OCI-LY1 (cell line): Measurements from ENCODE around the gene S100A12.

Experiments used
- H2AFZ ChIP-seq: fragments of 200-600 bp; sonication (generic), shearing (Covaris generic); 2 replicates; pipeline ENCODE4 v1.6.0; 2014; ENCODE audit warnings: antibody characterized with exemption, mild to moderate bottlenecking, low read length
- H3F3A ChIP-seq: fragments of 200-600 bp; sonication (generic), shearing (Covaris generic); 2 replicates; pipeline ENCODE4 v1.6.0; 2014; ENCODE audit warnings: mild to moderate bottlenecking, antibody characterized with exemption, low read length, moderate library complexity; ENCODE audit not compliant: insufficient read depth
- H3K27ac ChIP-seq: fragments of 200-600 bp; sonication (generic); 2 replicates; pipeline ENCODE4 v1.5.1; 2014; ENCODE audit warnings: low read length, mixed run types, mild to moderate bottlenecking, low read depth; ENCODE audit not compliant: poor library complexity, severe bottlenecking
- H3K27me3 ChIP-seq: fragments of 200-600 bp; sonication (generic); 2 replicates; pipeline ENCODE4 v1.6.0; 2014; ENCODE audit warnings: antibody characterized with exemption, mild to moderate bottlenecking, low read length, moderate library complexity; ENCODE audit not compliant: insufficient read depth
- H3K36me3 ChIP-seq: fragments of 200-600 bp; sonication (generic); 2 replicates; pipeline ENCODE4 v1.6.1; 2014; ENCODE audit warnings: mild to moderate bottlenecking, antibody characterized with exemption, low read length, moderate library complexity, mixed read lengths; ENCODE audit not compliant: insufficient read depth
- H3K4me1 ChIP-seq: fragments of 200-600 bp; sonication (generic); 2 replicates; pipeline ENCODE4 v1.5.1; 2014; ENCODE audit warnings: mild to moderate bottlenecking, low read length, moderate library complexity; ENCODE audit not compliant: insufficient read depth, severe bottlenecking
- H3K4me2 ChIP-seq: fragments of 200-600 bp; sonication (generic), shearing (Covaris generic); 2 replicates; pipeline ENCODE4 v1.6.1; 2014; ENCODE audit warnings: low read length
- H3K4me3 ChIP-seq: fragments of 200-600 bp; sonication (generic); 2 replicates; pipeline ENCODE4 v1.5.1; 2014; ENCODE audit warnings: low read length, low read depth, mild to moderate bottlenecking, mixed read lengths; ENCODE audit not compliant: poor library complexity, severe bottlenecking
- H3K79me2 ChIP-seq: fragments of 200-600 bp; shearing (Covaris generic); 2 replicates; pipeline ENCODE4 v1.6.1; 2016; ENCODE audit warnings: mixed run types, low read length, mixed read lengths; ENCODE audit not compliant: insufficient read depth
- H3K9ac ChIP-seq: fragments of 200-600 bp; sonication (generic), shearing (Covaris generic); 2 replicates; pipeline ENCODE4 v1.6.1; 2014; ENCODE audit warnings: mild to moderate bottlenecking, low read length, mixed read lengths
- H3K9me2 ChIP-seq: fragments of 200-600 bp; sonication (generic), shearing (Covaris generic); 2 replicates; pipeline ENCODE4 v1.6.1; 2014; ENCODE audit warnings: low read depth, mild to moderate bottlenecking, low read length, mixed read lengths
- H3K9me3 ChIP-seq: fragments of 200-600 bp; shearing (Covaris generic); 2 replicates; pipeline ENCODE4 v1.6.1; 2014; ENCODE audit warnings: low read length, mixed read lengths
- H4K20me1 ChIP-seq: fragments of 200-600 bp; sonication (generic), shearing (Covaris generic); 2 replicates; pipeline ENCODE4 v1.6.0; 2016; ENCODE audit warnings: mild to moderate bottlenecking, low read length; ENCODE audit not compliant: insufficient read depth
- EZH2 ChIP-seq: fragments of 200-600 bp; sonication (generic), shearing (Covaris generic); IDR thresholded peaks from 2 replicates; pipeline ENCODE4 v1.8.0; 2017; ENCODE audit warnings: borderline replicate concordance, mixed run types, mild to moderate bottlenecking, antibody characterized with exemption, low read length, moderate library complexity, mixed read lengths
- TF ChIP-seq, protein P1 (sequence below): fragments of 200-600 bp; sonication (generic), shearing (Covaris generic); IDR thresholded peaks from 2 replicates; pipeline ENCODE4 v1.5.1; 2017; ENCODE audit warnings: mild to moderate bottlenecking, antibody characterized with exemption, low read length, moderate library complexity, mixed read lengths

The S100A12 gene

DNA sequence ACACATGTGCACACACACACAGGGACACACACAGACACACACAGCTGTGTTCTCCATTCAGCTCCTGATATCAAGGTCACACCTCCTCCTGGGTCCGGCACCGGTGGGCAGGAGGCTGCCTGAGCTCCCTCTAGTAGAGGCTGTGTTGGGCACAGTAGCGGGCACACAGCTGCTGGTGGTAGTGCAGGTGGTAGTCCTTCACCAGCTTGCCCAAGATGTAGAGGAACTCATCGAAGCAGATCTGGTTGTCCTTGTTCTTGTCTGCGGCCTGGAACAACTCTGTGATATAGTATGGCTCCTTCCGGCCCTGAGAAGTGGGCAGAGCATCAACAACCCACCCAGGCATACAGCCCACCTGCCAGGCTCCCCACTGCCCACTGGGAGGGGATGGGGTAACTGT is 21.0 kb upstream of the S100A12 start:
- H3F3A ChIP-seq: no peaks in the 10 kb centered on the region
- no peaks in the 10 kb centered on the region for H3K36me3 ChIP-seq
- no peak overlapping the region for H3K27ac ChIP-seq
- no peaks in the 10 kb centered on the region for H3K4me1 ChIP-seq
- no peaks in the 10 kb centered on the region for H3K9me2 ChIP-seq
- no peaks in the 10 kb centered on the region for H4K20me1 ChIP-seq
- 0 out of 2 replicates have a peak, but pooled peaks cover 2% of the 10 kb centered on the region for H3K27me3 ChIP-seq
- no peaks in the 10 kb centered on the region for H3K9me3 ChIP-seq
- no peak overlapping the region for H3K4me2 ChIP-seq
- TF ChIP-seq, protein P1, sequence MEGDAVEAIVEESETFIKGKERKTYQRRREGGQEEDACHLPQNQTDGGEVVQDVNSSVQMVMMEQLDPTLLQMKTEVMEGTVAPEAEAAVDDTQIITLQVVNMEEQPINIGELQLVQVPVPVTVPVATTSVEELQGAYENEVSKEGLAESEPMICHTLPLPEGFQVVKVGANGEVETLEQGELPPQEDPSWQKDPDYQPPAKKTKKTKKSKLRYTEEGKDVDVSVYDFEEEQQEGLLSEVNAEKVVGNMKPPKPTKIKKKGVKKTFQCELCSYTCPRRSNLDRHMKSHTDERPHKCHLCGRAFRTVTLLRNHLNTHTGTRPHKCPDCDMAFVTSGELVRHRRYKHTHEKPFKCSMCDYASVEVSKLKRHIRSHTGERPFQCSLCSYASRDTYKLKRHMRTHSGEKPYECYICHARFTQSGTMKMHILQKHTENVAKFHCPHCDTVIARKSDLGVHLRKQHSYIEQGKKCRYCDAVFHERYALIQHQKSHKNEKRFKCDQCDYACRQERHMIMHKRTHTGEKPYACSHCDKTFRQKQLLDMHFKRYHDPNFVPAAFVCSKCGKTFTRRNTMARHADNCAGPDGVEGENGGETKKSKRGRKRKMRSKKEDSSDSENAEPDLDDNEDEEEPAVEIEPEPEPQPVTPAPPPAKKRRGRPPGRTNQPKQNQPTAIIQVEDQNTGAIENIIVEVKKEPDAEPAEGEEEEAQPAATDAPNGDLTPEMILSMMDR: no peak
- no peak for TF ChIP-seq EZH2
- H3K79me2 ChIP-seq: no peaks in the 10 kb centered on the region
- no peak overlapping the region for H3K4me3 ChIP-seq
- H2AFZ ChIP-seq: no peak overlapping the region
- no peak overlapping the region for H3K9ac ChIP-seq

DNA sequence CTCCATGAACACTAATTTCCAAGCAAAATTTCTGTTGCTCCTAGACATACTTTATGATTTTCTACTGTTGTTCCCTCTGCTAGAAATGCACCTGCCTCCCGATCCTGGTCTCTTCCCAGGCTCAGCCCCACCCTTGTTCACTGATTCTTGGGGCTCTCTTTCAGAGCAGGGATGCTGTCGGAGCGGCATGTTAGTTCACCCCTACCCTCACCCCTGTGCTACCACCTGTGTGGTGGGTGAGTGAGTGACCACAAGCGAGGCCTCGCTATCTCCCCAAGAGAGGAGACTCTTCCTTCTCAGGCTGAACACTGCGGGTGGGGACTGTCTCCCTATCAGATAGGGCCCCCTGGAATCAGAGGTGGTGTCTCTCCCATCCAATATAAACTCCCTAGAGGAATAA is 20.4 kb upstream of the S100A12 start:
- Histone ChIP-seq H3K9me2 (no peaks in the 10 kb centered on the region), H4K20me1 (no peaks in the 10 kb centered on the region), H3K79me2 (no peaks in the 10 kb centered on the region), H3K9ac (no peak overlapping the region), H3K27me3 (no peaks in the 10 kb centered on the region), H3K4me3 (no peak overlapping the region), H3K9me3 (no peaks in the 10 kb centered on the region), H3K4me2 (no peak overlapping the region), H3F3A (no peaks in the 10 kb centered on the region), H3K4me1 (no peaks in the 10 kb centered on the region), H3K36me3 (no peaks in the 10 kb centered on the region), H3K27ac (no peak overlapping the region), H2AFZ (no peak overlapping the region)
- TF ChIP-seq EZH2: no peak
- TF ChIP-seq, protein P1: no peak

DNA sequence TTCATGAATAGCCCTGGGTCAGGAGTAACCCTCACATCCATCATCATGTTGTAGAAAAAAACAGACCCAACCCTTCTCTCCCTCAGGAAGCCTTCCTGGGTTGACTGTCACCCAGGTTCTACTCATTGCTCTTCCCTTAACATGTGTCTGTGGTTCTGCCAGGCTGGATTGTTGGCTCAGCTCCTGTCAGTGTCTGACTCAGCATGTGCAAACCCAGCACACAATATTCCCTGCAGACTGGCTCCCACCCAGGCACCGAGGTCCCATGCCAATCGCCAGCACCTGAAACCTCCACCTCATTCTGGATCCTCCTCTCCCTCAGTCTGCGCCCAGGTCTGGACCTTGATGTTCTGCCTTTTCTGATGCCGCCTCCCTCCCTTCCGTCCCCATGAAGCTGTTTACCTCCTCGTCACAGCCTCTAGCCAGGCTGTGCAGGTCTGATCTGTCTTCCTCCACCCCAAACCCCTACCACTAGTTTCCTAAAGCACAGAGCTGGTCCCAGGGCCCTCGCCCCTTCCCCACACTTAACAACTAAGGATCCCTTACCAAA is 19.8 kb upstream of the S100A12 start:
- no peaks in the 10 kb centered on the region for H3F3A ChIP-seq
- H3K79me2 ChIP-seq: no peaks in the 10 kb centered on the region
- TF ChIP-seq, protein P1: no peak
- no peak for TF ChIP-seq EZH2
- no peaks in the 10 kb centered on the region for H3K36me3 ChIP-seq
- H2AFZ ChIP-seq: no peak overlapping the region
- no peaks in the 10 kb centered on the region for H3K9me2 ChIP-seq
- H3K4me2 ChIP-seq: no peak overlapping the region
- no peaks in the 10 kb centered on the region for H3K9me3 ChIP-seq
- H3K4me1 ChIP-seq: no peaks in the 10 kb centered on the region
- H3K27me3 ChIP-seq: no peaks in the 10 kb centered on the region
- H3K9ac ChIP-seq: no peak overlapping the region
- H3K27ac ChIP-seq: no peak overlapping the region
- H3K4me3 ChIP-seq: no peak overlapping the region
- H4K20me1 ChIP-seq: no peaks in the 10 kb centered on the region
